ENCODE measurements around the gene SRRM4.

The SRRM4 gene

GRCh38 chr12:118959348-118959747 is 22.0 kb upstream of the SRRM4 start:
- H3K27me3 ChIP-seq (ENCODE audit: insufficient read depth, low read length): no peaks in the 10 kb centered on the region
- H3K9me2 ChIP-seq (ENCODE audit: low read depth, low read length): no peaks in the 10 kb centered on the region
- H3K4me3 ChIP-seq (ENCODE audit: low read depth, low read length, poor library complexity, severe bottlenecking): no peak overlapping the region
- H3K79me2 ChIP-seq (ENCODE audit: insufficient read depth, low read length): no peaks in the 10 kb centered on the region
- no peaks in the 10 kb centered on the region for H3K9me3 ChIP-seq (ENCODE audit: low read length)
- no peaks in the 10 kb centered on the region for H3K36me3 ChIP-seq (ENCODE audit: insufficient read depth, low read length)
- no peak overlapping the region for H2AFZ ChIP-seq (ENCODE audit: low read length)
- H3K27ac ChIP-seq (ENCODE audit: low read depth, low read length, poor library complexity, severe bottlenecking): no peak overlapping the region
- TF ChIP-seq EZH2 (IDR thresholded peaks at IDR 0.05; ENCODE audit: borderline replicate concordance, low read length): no peak
- H3K4me1 ChIP-seq (ENCODE audit: insufficient read depth, low read length, severe bottlenecking): no peaks in the 10 kb centered on the region
- no peaks in the 10 kb centered on the region for H3F3A ChIP-seq (ENCODE audit: insufficient read depth, low read length)
- H3K9ac ChIP-seq (ENCODE audit: low read length): no peak overlapping the region
- H4K20me1 ChIP-seq (ENCODE audit: insufficient read depth, low read length): no peaks in the 10 kb centered on the region
- no peak overlapping the region for H3K4me2 ChIP-seq (ENCODE audit: low read length)

GRCh38 chr12:118959985-118960560 is 21.3 kb upstream of the SRRM4 start:
- Histone ChIP-seq H4K20me1 (ENCODE audit: insufficient read depth, low read length) (no peaks in the 10 kb centered on the region), H3F3A (ENCODE audit: insufficient read depth, low read length) (no peaks in the 10 kb centered on the region), H3K27ac (ENCODE audit: low read depth, low read length, poor library complexity, severe bottlenecking) (no peak overlapping the region), H3K4me1 (ENCODE audit: insufficient read depth, low read length, severe bottlenecking) (no peaks in the 10 kb centered on the region), H3K79me2 (ENCODE audit: insufficient read depth, low read length) (no peaks in the 10 kb centered on the region), H3K36me3 (ENCODE audit: insufficient read depth, low read length) (no peaks in the 10 kb centered on the region), H3K27me3 (ENCODE audit: insufficient read depth, low read length) (no peaks in the 10 kb centered on the region), H2AFZ (ENCODE audit: low read length) (no peak overlapping the region), H3K9ac (ENCODE audit: low read length) (no peak overlapping the region), H3K4me3 (ENCODE audit: low read depth, low read length, poor library complexity, severe bottlenecking) (no peak overlapping the region), H3K9me3 (ENCODE audit: low read length) (no peaks in the 10 kb centered on the region), H3K4me2 (ENCODE audit: low read length) (no peak overlapping the region), H3K9me2 (ENCODE audit: low read depth, low read length) (no peaks in the 10 kb centered on the region)
- TF ChIP-seq, protein P1, sequence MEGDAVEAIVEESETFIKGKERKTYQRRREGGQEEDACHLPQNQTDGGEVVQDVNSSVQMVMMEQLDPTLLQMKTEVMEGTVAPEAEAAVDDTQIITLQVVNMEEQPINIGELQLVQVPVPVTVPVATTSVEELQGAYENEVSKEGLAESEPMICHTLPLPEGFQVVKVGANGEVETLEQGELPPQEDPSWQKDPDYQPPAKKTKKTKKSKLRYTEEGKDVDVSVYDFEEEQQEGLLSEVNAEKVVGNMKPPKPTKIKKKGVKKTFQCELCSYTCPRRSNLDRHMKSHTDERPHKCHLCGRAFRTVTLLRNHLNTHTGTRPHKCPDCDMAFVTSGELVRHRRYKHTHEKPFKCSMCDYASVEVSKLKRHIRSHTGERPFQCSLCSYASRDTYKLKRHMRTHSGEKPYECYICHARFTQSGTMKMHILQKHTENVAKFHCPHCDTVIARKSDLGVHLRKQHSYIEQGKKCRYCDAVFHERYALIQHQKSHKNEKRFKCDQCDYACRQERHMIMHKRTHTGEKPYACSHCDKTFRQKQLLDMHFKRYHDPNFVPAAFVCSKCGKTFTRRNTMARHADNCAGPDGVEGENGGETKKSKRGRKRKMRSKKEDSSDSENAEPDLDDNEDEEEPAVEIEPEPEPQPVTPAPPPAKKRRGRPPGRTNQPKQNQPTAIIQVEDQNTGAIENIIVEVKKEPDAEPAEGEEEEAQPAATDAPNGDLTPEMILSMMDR (IDR thresholded peaks at IDR 0.05; ENCODE audit: low read length): no peak
- no peak for TF ChIP-seq EZH2 (IDR thresholded peaks at IDR 0.05; ENCODE audit: borderline replicate concordance, low read length)

DNA sequence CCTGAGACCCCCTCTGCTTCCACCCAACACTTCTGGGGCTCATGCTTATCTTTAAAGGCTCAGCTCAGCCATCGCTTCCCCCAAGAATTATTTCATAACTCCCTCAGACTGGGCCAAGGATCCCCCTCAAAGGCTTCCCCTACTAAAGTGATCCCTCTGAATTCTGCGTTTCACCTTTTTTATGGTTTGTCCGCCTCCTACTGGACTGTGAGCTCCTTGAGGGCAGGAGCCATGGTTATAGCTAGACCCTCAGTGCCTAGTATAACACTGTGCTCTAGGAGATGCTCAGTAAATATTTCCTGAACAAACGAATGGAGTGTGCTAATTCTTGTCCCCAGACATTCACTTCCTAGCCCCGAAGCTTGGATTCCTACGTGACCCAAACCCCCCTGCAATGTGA is 20.5 kb upstream of the SRRM4 start:
- Histone ChIP-seq H3K79me2 (ENCODE audit: insufficient read depth, low read length) (no peaks in the 10 kb centered on the region), H3K4me1 (ENCODE audit: insufficient read depth, low read length, severe bottlenecking) (no peaks in the 10 kb centered on the region), H3F3A (ENCODE audit: insufficient read depth, low read length) (no peaks in the 10 kb centered on the region), H3K9me3 (ENCODE audit: low read length) (no peaks in the 10 kb centered on the region), H3K4me3 (ENCODE audit: low read depth, low read length, poor library complexity, severe bottlenecking) (no peak overlapping the region), H3K27me3 (ENCODE audit: insufficient read depth, low read length) (no peaks in the 10 kb centered on the region), H3K36me3 (ENCODE audit: insufficient read depth, low read length) (no peaks in the 10 kb centered on the region), H3K9ac (ENCODE audit: low read length) (no peak overlapping the region), H3K4me2 (ENCODE audit: low read length) (no peak overlapping the region), H3K9me2 (ENCODE audit: low read depth, low read length) (no peaks in the 10 kb centered on the region), H3K27ac (ENCODE audit: low read depth, low read length, poor library complexity, severe bottlenecking) (no peak overlapping the region), H2AFZ (ENCODE audit: low read length) (no peak overlapping the region), H4K20me1 (ENCODE audit: insufficient read depth, low read length) (no peaks in the 10 kb centered on the region)
- TF ChIP-seq, protein P1 (IDR thresholded peaks at IDR 0.05; ENCODE audit: low read length): no peak
- TF ChIP-seq EZH2 (IDR thresholded peaks at IDR 0.05; ENCODE audit: borderline replicate concordance, low read length): no peak

GRCh38 chr12:118964988-118965387 is 16.4 kb upstream of the SRRM4 start:
- Histone ChIP-seq H3K4me2 (ENCODE audit: low read length) (no peak overlapping the region), H3K9me2 (ENCODE audit: low read depth, low read length) (no peaks in the 10 kb centered on the region)
- TF ChIP-seq, protein P1 (IDR thresholded peaks at IDR 0.05; ENCODE audit: low read length): no peak
- no peak for TF ChIP-seq EZH2 (IDR thresholded peaks at IDR 0.05; ENCODE audit: borderline replicate concordance, low read length)

More at GRCh38 chr12:118964988-118965387, 16.4 kb upstream of the SRRM4 start:
- Histone ChIP-seq H3K36me3 (ENCODE audit: insufficient read depth, low read length) (no peaks in the 10 kb centered on the region), H3K4me3 (ENCODE audit: low read depth, low read length, poor library complexity, severe bottlenecking) (no peak overlapping the region), H3K27ac (ENCODE audit: low read depth, low read length, poor library complexity, severe bottlenecking) (no peak overlapping the region), H3K79me2 (ENCODE audit: insufficient read depth, low read length) (no peaks in the 10 kb centered on the region), H3K9ac (ENCODE audit: low read length) (no peak overlapping the region), H3F3A (ENCODE audit: insufficient read depth, low read length) (no peaks in the 10 kb centered on the region), H3K4me1 (ENCODE audit: insufficient read depth, low read length, severe bottlenecking) (no peaks in the 10 kb centered on the region), H2AFZ (ENCODE audit: low read length) (no peak overlapping the region), H4K20me1 (ENCODE audit: insufficient read depth, low read length) (no peaks in the 10 kb centered on the region), H3K9me3 (ENCODE audit: low read length) (no peaks in the 10 kb centered on the region), H3K27me3 (ENCODE audit: insufficient read depth, low read length) (no peaks in the 10 kb centered on the region)

All from OCI-LY1 (cell line).